ENCODE data around the gene ALDH1A1. TPM values are rescaled to one million over a fixed set of nuclear protein-coding genes. Genes with fewer than 3 reads are reported as not detected.

ALDH1A1 gene
- total and polyA plus RNA-seq, 2 experiments from 2014 or later: not detected

DNA sequence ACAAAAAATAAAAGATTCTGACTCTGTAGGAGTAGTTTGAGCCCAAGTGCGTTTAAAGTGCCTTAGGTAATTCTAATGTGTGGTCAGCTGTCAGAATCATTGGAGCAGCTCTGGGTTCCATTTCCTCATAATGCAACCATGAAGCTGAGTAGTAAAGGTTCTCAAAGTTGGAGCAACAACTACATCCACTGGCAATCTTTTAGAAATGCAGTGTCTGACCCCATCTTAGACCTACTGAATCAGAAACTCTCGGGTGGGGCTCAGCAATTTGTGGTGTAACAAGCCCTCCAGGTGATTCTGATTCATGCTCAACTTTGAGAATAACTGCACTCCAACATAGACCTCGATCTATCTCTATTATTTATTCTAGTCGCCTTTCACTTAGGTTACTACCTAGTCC, 7.6 kb upstream of the ALDH1A1 start:
- no peak overlapping the region for H2AFZ ChIP-seq
- no peak overlapping the region for H3K4me2 ChIP-seq (ENCODE audit: unreplicated experiment)
- H3K9me3 ChIP-seq (ENCODE audit: low read depth): no peaks in the 10 kb centered on the region
- H3K9me2 ChIP-seq (ENCODE audit: insufficient read depth): no peaks in the 10 kb centered on the region
- no peak overlapping the region for H3K27ac ChIP-seq
- H3F3A ChIP-seq (ENCODE audit: insufficient read depth): no peaks in the 10 kb centered on the region
- 55 to 59% methylated on average over 4 of the region's 4 CpGs for WGBS, 2 experiments (ENCODE audit: low coverage in 1 of 2, low lambda C conversion rate in 2 of 2, missing lambda C conversion rate in 2 of 2)
- no peak overlapping the region for H3K4me3 ChIP-seq
- H4K20me1 ChIP-seq (ENCODE audit: insufficient read depth): no peaks in the 10 kb centered on the region
- no peaks in the 10 kb centered on the region for H3K36me3 ChIP-seq (ENCODE audit: low read depth)
- H3K4me1 ChIP-seq (ENCODE audit: insufficient read depth): no peaks in the 10 kb centered on the region
- H3K27me3 ChIP-seq (replicated peaks; ENCODE audit: insufficient read depth): no peaks in the 10 kb centered on the region
- no peak overlapping the region for H3K9ac ChIP-seq
- TF ChIP-seq EZH2phosphoT487 (IDR thresholded peaks at IDR 0.05; ENCODE audit: insufficient read depth, low read depth): no peak
- no peak for TF ChIP-seq EZH2 (IDR thresholded peaks at IDR 0.05; ENCODE audit: insufficient read depth, poor library complexity, severe bottlenecking)
- no peak for DNase-seq
- no peaks in the 10 kb centered on the region for H3K79me2 ChIP-seq (ENCODE audit: insufficient read depth)
- in situ Hi-C loops (cut with MboI): no loop called here

DNA sequence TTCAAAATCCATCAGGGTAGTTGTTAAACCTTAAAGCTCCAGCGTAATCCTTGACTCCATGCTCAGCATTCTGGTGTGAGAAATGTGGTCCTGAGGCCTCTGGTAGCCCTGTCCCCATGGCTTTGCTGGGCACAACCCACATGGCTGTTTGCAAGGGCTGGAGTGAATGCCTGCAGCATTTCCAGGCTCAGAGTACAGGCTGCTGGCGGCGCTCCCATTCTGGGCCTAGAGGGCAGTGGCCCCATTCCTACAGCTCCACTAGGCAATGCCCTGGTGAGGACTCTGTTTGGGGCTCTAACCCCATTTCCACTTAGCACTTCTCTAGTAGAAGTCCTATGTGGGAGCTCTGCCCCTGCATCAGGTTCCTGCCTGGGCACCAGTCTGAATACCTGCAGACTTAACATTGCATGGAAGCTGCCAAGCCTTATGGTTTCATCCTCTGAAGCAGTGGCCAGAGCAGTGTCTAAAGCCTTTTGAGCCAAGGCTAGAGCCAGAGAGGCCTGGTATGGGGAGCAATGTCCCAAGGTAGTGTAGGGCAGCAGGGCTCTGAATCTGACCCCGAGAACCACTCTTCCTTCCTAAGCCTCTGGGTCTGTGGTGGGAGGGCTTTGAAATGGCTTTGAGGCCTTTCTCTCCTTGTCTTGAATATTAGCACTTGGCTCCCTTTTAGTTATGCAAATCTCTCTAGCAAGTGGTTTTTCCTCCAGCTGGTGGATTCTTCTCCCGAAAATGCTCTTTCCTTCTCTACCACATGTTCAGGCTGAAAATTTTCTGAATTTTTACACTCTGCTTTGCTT, 5.8 kb upstream of the ALDH1A1 start:
- whole genome bisulfite sequencing, 2 experiments (ENCODE audit: low coverage in 1 of 2, low lambda C conversion rate in 2 of 2, missing lambda C conversion rate in 2 of 2): 59 to 67% methylated on average over 5 of the region's 5 CpGs

DNA sequence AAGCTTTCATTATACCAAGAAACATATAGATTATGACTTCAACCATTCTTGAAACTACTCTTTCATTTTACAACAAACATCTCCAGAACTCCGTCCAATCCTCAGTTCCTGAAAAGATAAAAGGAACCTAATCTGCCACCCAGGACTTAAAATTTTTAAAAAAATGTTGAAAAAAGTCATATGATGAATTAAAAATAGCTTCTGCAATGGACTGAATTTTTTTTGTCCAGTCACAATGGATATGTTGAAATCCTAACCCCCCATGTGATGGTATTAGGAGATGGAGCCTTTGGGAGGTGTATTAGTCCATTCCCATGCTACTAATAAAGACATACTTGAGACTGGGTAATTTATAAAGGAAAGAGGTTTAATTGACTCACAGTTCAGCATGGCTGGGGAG, 2.7 kb upstream of the ALDH1A1 start:
- Histone ChIP-seq H3K4me2 (ENCODE audit: unreplicated experiment) (no peak overlapping the region), H3K9me3 (ENCODE audit: low read depth) (no peaks in the 10 kb centered on the region), H3K27me3 (replicated peaks; ENCODE audit: insufficient read depth) (peaks cover 4% of the 10 kb centered on the region; the same call in 1 of the 2 replicates), H3K27ac (no peak overlapping the region), H4K20me1 (ENCODE audit: insufficient read depth) (no peaks in the 10 kb centered on the region), H3K36me3 (ENCODE audit: low read depth) (no peaks in the 10 kb centered on the region), H3K79me2 (ENCODE audit: insufficient read depth) (no peaks in the 10 kb centered on the region), H3K4me1 (ENCODE audit: insufficient read depth) (no peaks in the 10 kb centered on the region), H3K9me2 (ENCODE audit: insufficient read depth) (no peaks in the 10 kb centered on the region), H3K9ac (no peak overlapping the region), H3F3A (ENCODE audit: insufficient read depth) (no peaks in the 10 kb centered on the region), H2AFZ (no peak overlapping the region), H3K4me3 (no peak overlapping the region)
- in situ Hi-C loops (cut with MboI): no loop called here
- WGBS, 2 experiments (ENCODE audit: low coverage in 1 of 2, low lambda C conversion rate in 2 of 2, missing lambda C conversion rate in 2 of 2): 86 to 87% methylated on average over 1 of the region's 1 CpG
- TF ChIP-seq EZH2 (IDR thresholded peaks at IDR 0.05; ENCODE audit: insufficient read depth, poor library complexity, severe bottlenecking): no peak
- TF ChIP-seq EZH2phosphoT487 (IDR thresholded peaks at IDR 0.05; ENCODE audit: insufficient read depth, low read depth): no peak
- DNase-seq: no peak

More for the DNA sequence above, 5.8 kb upstream of the ALDH1A1 start:
- Histone ChIP-seq H3F3A (ENCODE audit: insufficient read depth) (no peaks in the 10 kb centered on the region), H3K27me3 (replicated peaks; ENCODE audit: insufficient read depth) (no peaks in the 10 kb centered on the region), H3K4me2 (ENCODE audit: unreplicated experiment) (no peak overlapping the region), H3K9me2 (ENCODE audit: insufficient read depth) (no peaks in the 10 kb centered on the region), H3K27ac (no peak overlapping the region), H3K4me1 (ENCODE audit: insufficient read depth) (no peaks in the 10 kb centered on the region), H3K4me3 (no peak overlapping the region), H3K79me2 (ENCODE audit: insufficient read depth) (no peaks in the 10 kb centered on the region), H2AFZ (no peak overlapping the region), H4K20me1 (ENCODE audit: insufficient read depth) (no peaks in the 10 kb centered on the region), H3K9ac (no peak overlapping the region), H3K9me3 (ENCODE audit: low read depth) (no peaks in the 10 kb centered on the region), H3K36me3 (ENCODE audit: low read depth) (no peaks in the 10 kb centered on the region)
- TF ChIP-seq EZH2phosphoT487 (IDR thresholded peaks at IDR 0.05; ENCODE audit: insufficient read depth, low read depth): no peak
- TF ChIP-seq EZH2 (IDR thresholded peaks at IDR 0.05; ENCODE audit: insufficient read depth, poor library complexity, severe bottlenecking): no peak
- no peak for DNase-seq
- in situ Hi-C loops (cut with MboI): no loop called here

DNA sequence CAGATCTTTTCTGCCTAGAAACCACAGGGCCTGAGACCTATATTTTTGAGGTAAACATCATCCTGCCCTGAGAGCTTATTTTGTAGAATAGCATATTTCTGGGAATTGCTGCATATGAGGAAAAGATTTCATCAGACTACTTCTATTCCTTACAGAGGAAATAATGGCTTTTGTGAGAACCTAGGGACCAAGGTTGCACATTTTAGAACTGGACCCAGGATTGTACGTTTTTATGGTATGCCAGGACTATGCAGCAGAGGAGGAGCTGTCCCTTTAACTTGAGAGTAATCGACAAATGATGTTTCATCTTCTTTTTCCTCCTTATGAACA, 2.2 kb upstream of the ALDH1A1 start:
- Histone ChIP-seq H3K79me2 (ENCODE audit: insufficient read depth) (no peaks in the 10 kb centered on the region), H3K36me3 (ENCODE audit: low read depth) (no peaks in the 10 kb centered on the region), H3K9me2 (ENCODE audit: insufficient read depth) (no peaks in the 10 kb centered on the region), H3K27ac (no peak overlapping the region), H2AFZ (no peak overlapping the region), H3F3A (ENCODE audit: insufficient read depth) (no peaks in the 10 kb centered on the region), H3K9me3 (ENCODE audit: low read depth) (no peaks in the 10 kb centered on the region), H3K9ac (no peak overlapping the region), H3K4me3 (no peak overlapping the region), H3K4me2 (ENCODE audit: unreplicated experiment) (no peak overlapping the region), H3K27me3 (replicated peaks; ENCODE audit: insufficient read depth) (peaks cover 4% of the 10 kb centered on the region; the same call in 1 of the 2 replicates), H3K4me1 (ENCODE audit: insufficient read depth) (no peaks in the 10 kb centered on the region), H4K20me1 (ENCODE audit: insufficient read depth) (no peaks in the 10 kb centered on the region)
- TF ChIP-seq EZH2phosphoT487 (IDR thresholded peaks at IDR 0.05; ENCODE audit: insufficient read depth, low read depth) (no peak), EZH2 (IDR thresholded peaks at IDR 0.05; ENCODE audit: insufficient read depth, poor library complexity, severe bottlenecking) (no peak)
- no peak for DNase-seq
- in situ Hi-C loops (cut with MboI): no loop called here
- WGBS, 2 experiments (ENCODE audit: low coverage in 1 of 2, low lambda C conversion rate in 2 of 2, missing lambda C conversion rate in 2 of 2): 66 to 70% methylated on average over 2 of the region's 2 CpGs

Measured in GM23248 (cell line).